ENCODE measurements around the gene COG7. TPM values are rescaled to one million over a fixed set of nuclear protein-coding genes. Genes with fewer than 3 reads are reported as not detected.

COG7 gene
- total RNA-seq, 1 donor from 2014 or later = 12.5 TPM

DNA sequence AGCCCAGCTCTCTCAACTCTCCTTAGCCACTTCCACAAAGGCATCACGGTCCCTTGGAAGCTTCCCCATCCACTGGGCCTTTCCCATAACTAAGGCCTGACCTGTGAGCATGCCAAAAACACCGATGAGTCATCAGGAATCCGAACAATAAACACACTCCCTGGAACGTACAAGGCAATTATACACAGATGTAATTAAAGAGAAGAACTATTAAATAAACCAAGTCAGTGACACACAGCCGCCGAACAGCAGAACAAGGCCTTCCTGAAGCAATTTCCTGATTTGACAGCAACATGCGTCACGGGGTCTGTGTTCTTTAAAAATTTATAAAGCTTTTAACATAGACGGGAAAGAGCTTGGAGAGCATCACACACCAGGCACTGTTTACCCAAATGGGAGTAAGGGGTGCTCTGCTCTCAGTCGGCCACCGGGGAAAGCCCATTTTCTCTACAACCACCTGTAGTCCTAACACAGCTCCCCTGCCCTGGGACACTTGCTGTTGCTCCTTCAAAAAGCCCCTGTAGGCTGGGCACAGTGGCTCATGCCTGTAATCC, 29.4 kb downstream of the COG7 start:
- peaks cover 0 to 6% (median 2%) of the 10 kb centered on the region in 3 donors for H3K36me3 ChIP-seq (ENCODE audit: control insufficient read depth in 3 of 3, insufficient read depth in 3 of 3, low read length in 3 of 3)
- H3K9me3 ChIP-seq (ENCODE audit: control insufficient read depth in 3 of 3, low read length in 3 of 3) = no peaks in the 10 kb centered on the region
- peaks cover 4 to 11% (median 9%) of the 10 kb centered on the region in 3 donors for H3K4me1 ChIP-seq (ENCODE audit: control insufficient read depth in 3 of 3, insufficient read depth in 3 of 3, low read length in 3 of 3)
- peak overlapping the region; percentile 72 for H3K27ac ChIP-seq (ENCODE audit: low read depth, low read length)
- H3K27me3 ChIP-seq (ENCODE audit: control insufficient read depth in 3 of 3, insufficient read depth in 3 of 3, low read length in 3 of 3) = no peaks in the 10 kb centered on the region
- H3K4me3 ChIP-seq (ENCODE audit: low read length in 3 of 3) = no peak overlapping the region
- no peak overlapping the region for H3K9ac ChIP-seq (ENCODE audit: low read depth in 1 of 3, low read length in 3 of 3)

GRCh38 chr16:23420011-23420410, 33.0 kb downstream of the COG7 start:
- Histone ChIP-seq H3K27me3 (ENCODE audit: control insufficient read depth in 3 of 3, insufficient read depth in 3 of 3, low read length in 3 of 3) (no peaks in the 10 kb centered on the region), H3K36me3 (ENCODE audit: control insufficient read depth in 3 of 3, insufficient read depth in 3 of 3, low read length in 3 of 3) (peaks cover 11 to 27% (median 17%) of the 10 kb centered on the region in 3 donors), H3K4me3 (ENCODE audit: low read length in 3 of 3) (no peak overlapping the region), H3K27ac (ENCODE audit: low read depth, low read length) (no peak overlapping the region), H3K9ac (ENCODE audit: low read depth in 1 of 3, low read length in 3 of 3) (no peak overlapping the region), H3K4me1 (ENCODE audit: control insufficient read depth in 3 of 3, insufficient read depth in 3 of 3, low read length in 3 of 3) (peaks cover 14 to 19% (median 16%) of the 10 kb centered on the region in 3 donors), H3K9me3 (ENCODE audit: control insufficient read depth in 3 of 3, low read length in 3 of 3) (no peaks in the 10 kb centered on the region)

GRCh38 chr16:23416816-23417215, 36.2 kb downstream of the COG7 start:
- H3K36me3 ChIP-seq (ENCODE audit: control insufficient read depth in 3 of 3, insufficient read depth in 3 of 3, low read length in 3 of 3) = peaks cover 14 to 44% (median 29%) of the 10 kb centered on the region in 3 donors
- H3K27ac ChIP-seq (ENCODE audit: low read depth, low read length) = no peak overlapping the region
- no peaks in the 10 kb centered on the region for H3K9me3 ChIP-seq (ENCODE audit: control insufficient read depth in 3 of 3, low read length in 3 of 3)
- H3K9ac ChIP-seq (ENCODE audit: low read depth in 1 of 3, low read length in 3 of 3) = no peak overlapping the region
- peaks cover 12 to 16% (median 16%) of the 10 kb centered on the region in 3 donors for H3K4me1 ChIP-seq (ENCODE audit: control insufficient read depth in 3 of 3, insufficient read depth in 3 of 3, low read length in 3 of 3)
- no peak overlapping the region for H3K4me3 ChIP-seq (ENCODE audit: low read length in 3 of 3)
- no peaks in the 10 kb centered on the region for H3K27me3 ChIP-seq (ENCODE audit: control insufficient read depth in 3 of 3, insufficient read depth in 3 of 3, low read length in 3 of 3)

DNA sequence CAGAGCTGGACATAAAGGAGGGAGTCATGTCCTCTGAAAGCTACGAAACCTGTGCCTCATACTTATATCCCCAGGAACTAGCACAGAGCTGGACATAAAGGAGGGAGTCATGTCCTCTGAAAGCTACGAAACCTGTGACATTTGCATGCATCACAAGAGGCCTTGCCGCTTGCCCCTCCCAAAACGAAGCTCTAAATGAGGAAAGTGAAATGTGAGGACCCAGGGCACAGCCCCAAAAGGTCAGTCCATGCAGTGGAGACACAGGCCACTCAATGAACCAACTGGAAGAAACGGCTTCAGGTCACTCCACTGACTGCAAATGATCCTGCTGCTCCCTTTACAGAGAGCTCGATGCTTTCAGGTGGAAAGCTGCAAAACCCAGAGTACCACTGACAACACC, 38.3 kb downstream of the COG7 start:
- Histone ChIP-seq H3K27ac (ENCODE audit: low read depth, low read length) (no peak overlapping the region), H3K36me3 (ENCODE audit: control insufficient read depth in 3 of 3, insufficient read depth in 3 of 3, low read length in 3 of 3) (peaks cover 22 to 58% (median 38%) of the 10 kb centered on the region in 3 donors), H3K27me3 (ENCODE audit: control insufficient read depth in 3 of 3, insufficient read depth in 3 of 3, low read length in 3 of 3) (no peaks in the 10 kb centered on the region), H3K9ac (ENCODE audit: low read depth in 1 of 3, low read length in 3 of 3) (peak overlapping the region in 1 of 3 donors; percentile 60), H3K4me3 (ENCODE audit: low read length in 3 of 3) (peak overlapping the region in 1 of 3 donors; percentile 23), H3K4me1 (ENCODE audit: control insufficient read depth in 3 of 3, insufficient read depth in 3 of 3, low read length in 3 of 3) (peaks cover 12 to 16% (median 16%) of the 10 kb centered on the region in 3 donors), H3K9me3 (ENCODE audit: control insufficient read depth in 3 of 3, low read length in 3 of 3) (no peaks in the 10 kb centered on the region)

DNA sequence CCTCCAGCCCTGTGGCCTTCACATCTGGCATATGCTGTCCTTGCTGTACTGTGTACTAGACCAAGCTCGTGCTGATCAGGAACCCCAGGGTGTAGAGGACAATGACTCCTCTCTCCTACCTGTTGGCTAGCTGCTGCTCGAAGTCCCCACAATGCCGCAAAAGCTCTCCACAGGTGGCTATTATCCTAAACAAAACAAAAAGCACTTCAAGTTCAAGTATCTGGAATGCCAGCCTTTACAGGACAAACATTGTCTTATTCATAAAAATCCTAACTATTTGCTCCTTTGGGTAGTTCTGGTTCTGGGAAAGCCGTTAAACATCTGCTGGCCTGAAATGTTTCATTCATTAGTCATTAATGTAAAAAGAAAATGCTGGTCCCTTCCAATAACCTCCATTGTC, 42.8 kb downstream of the COG7 start:
- Histone ChIP-seq H3K36me3 (ENCODE audit: control insufficient read depth in 3 of 3, insufficient read depth in 3 of 3, low read length in 3 of 3) (peaks cover 24 to 66% (median 43%) of the 10 kb centered on the region in 3 donors), H3K9me3 (ENCODE audit: control insufficient read depth in 3 of 3, low read length in 3 of 3) (no peaks in the 10 kb centered on the region), H3K9ac (ENCODE audit: low read depth in 1 of 3, low read length in 3 of 3) (no peak overlapping the region), H3K4me1 (ENCODE audit: control insufficient read depth in 3 of 3, insufficient read depth in 3 of 3, low read length in 3 of 3) (peaks cover 8 to 10% (median 10%) of the 10 kb centered on the region in 3 donors), H3K27ac (ENCODE audit: low read depth, low read length) (no peak overlapping the region), H3K27me3 (ENCODE audit: control insufficient read depth in 3 of 3, insufficient read depth in 3 of 3, low read length in 3 of 3) (no peaks in the 10 kb centered on the region), H3K4me3 (ENCODE audit: low read length in 3 of 3) (no peak overlapping the region)

DNA sequence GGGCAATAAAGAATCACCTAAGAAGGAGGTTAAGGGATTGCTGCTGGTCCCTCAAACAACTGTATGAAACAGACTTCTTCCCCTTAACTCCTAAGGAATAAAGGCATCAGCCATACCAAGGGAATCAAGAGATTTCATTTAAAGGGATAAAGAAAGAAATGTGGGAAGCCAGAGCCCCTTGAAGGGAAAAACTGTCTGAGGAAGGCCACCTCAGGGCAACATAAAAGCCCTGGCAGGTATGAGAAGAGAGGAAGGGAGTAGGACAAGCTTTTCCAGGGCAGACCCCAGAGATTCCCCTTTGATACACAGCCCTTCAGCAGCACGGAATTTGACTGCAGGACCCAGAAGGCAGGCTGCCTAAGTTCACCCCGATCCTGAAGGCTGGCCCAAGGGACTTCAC, 43.5 kb downstream of the COG7 start:
- peaks cover 4 to 5% (median 4%) of the 10 kb centered on the region in 3 donors for H3K4me1 ChIP-seq (ENCODE audit: control insufficient read depth in 3 of 3, insufficient read depth in 3 of 3, low read length in 3 of 3)
- H3K9me3 ChIP-seq (ENCODE audit: control insufficient read depth in 3 of 3, low read length in 3 of 3) = no peaks in the 10 kb centered on the region
- peaks cover 30 to 69% (median 49%) of the 10 kb centered on the region in 3 donors for H3K36me3 ChIP-seq (ENCODE audit: control insufficient read depth in 3 of 3, insufficient read depth in 3 of 3, low read length in 3 of 3)
- no peaks in the 10 kb centered on the region for H3K27me3 ChIP-seq (ENCODE audit: control insufficient read depth in 3 of 3, insufficient read depth in 3 of 3, low read length in 3 of 3)
- H3K4me3 ChIP-seq (ENCODE audit: low read length in 3 of 3) = no peak overlapping the region
- H3K9ac ChIP-seq (ENCODE audit: low read depth in 1 of 3, low read length in 3 of 3) = no peak overlapping the region
- no peak overlapping the region for H3K27ac ChIP-seq (ENCODE audit: low read depth, low read length)

DNA sequence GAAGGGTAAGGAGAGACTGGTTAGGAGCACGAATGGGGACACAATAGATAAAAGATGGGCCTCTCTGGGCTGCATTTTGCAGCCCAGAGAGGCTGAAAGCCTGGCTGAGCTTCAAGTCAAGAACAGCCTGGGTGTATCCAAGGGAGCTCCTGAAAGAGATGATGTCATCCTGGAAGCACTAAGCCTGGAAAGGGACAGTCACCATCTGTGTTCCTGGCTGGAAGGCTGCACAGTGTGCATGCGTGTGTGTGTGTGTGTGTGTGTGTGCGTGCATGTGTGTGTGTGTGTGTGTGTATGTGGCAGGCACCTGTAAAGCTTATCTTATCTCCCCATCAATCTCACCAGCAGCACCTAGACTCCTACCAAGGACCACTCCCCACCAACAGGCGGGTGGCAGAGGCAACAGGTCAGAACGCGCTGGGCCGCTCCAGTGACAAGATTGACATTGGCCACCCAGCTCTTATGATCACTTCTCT, 44.1 kb downstream of the COG7 start:
- Histone ChIP-seq H3K27ac (ENCODE audit: low read depth, low read length) (no peak overlapping the region), H3K36me3 (ENCODE audit: control insufficient read depth in 3 of 3, insufficient read depth in 3 of 3, low read length in 3 of 3) (peaks cover 30 to 67% (median 46%) of the 10 kb centered on the region in 3 donors), H3K4me1 (ENCODE audit: control insufficient read depth in 3 of 3, insufficient read depth in 3 of 3, low read length in 3 of 3) (peaks cover 0 to 4% (median 0%) of the 10 kb centered on the region in 3 donors), H3K9me3 (ENCODE audit: control insufficient read depth in 3 of 3, low read length in 3 of 3) (no peaks in the 10 kb centered on the region), H3K4me3 (ENCODE audit: low read length in 3 of 3) (no peak overlapping the region), H3K9ac (ENCODE audit: low read depth in 1 of 3, low read length in 3 of 3) (no peak overlapping the region), H3K27me3 (ENCODE audit: control insufficient read depth in 3 of 3, insufficient read depth in 3 of 3, low read length in 3 of 3) (no peaks in the 10 kb centered on the region)

DNA sequence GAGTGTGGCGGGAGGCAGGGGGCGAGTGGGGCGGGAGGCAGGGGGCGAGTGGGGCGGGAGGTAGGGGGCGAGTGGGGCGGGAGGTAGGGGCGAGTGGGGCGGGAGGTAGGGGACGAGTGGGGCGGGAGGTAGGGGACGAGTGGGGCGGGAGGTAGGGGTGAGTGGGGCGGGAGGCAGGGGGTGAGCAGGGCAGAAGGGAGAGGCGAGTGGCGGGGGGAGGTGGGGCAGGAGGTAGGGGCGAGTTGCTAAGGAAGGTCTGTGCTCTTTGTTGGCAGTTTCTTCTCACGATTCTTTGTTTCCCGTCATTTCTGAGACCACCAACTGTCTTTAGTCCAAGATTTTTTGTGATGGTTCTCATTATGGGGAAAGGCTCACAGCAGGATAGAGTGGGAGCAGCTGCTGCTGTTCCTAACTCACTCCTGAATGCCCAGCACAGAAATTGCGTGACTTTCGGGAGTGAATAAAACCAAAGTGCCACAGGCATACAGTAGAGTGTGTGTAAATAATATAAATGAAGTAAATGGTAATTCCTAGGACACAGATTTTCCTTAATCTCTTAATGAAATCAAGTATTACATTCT, 44.7 kb downstream of the COG7 start:
- Histone ChIP-seq H3K4me1 (ENCODE audit: control insufficient read depth in 3 of 3, insufficient read depth in 3 of 3, low read length in 3 of 3) (peaks cover 0 to 4% (median 0%) of the 10 kb centered on the region in 3 donors), H3K4me3 (ENCODE audit: low read length in 3 of 3) (no peak overlapping the region), H3K27me3 (ENCODE audit: control insufficient read depth in 3 of 3, insufficient read depth in 3 of 3, low read length in 3 of 3) (no peaks in the 10 kb centered on the region), H3K27ac (ENCODE audit: low read depth, low read length) (no peak overlapping the region), H3K9me3 (ENCODE audit: control insufficient read depth in 3 of 3, low read length in 3 of 3) (no peaks in the 10 kb centered on the region), H3K36me3 (ENCODE audit: control insufficient read depth in 3 of 3, insufficient read depth in 3 of 3, low read length in 3 of 3) (peaks cover 34 to 68% (median 41%) of the 10 kb centered on the region in 3 donors), H3K9ac (ENCODE audit: low read depth in 1 of 3, low read length in 3 of 3) (no peak overlapping the region)

GRCh38 chr16:23407436-23408127, 45.4 kb downstream of the COG7 start:
- Histone ChIP-seq H3K4me1 (ENCODE audit: control insufficient read depth in 3 of 3, insufficient read depth in 3 of 3, low read length in 3 of 3) (peaks cover 0 to 4% (median 0%) of the 10 kb centered on the region in 3 donors), H3K36me3 (ENCODE audit: control insufficient read depth in 3 of 3, insufficient read depth in 3 of 3, low read length in 3 of 3) (peaks cover 40 to 69% (median 41%) of the 10 kb centered on the region in 3 donors), H3K27ac (ENCODE audit: low read depth, low read length) (no peak overlapping the region)

More at GRCh38 chr16:23407436-23408127, 45.4 kb downstream of the COG7 start:
- Histone ChIP-seq H3K27me3 (ENCODE audit: control insufficient read depth in 3 of 3, insufficient read depth in 3 of 3, low read length in 3 of 3) (no peaks in the 10 kb centered on the region), H3K9me3 (ENCODE audit: control insufficient read depth in 3 of 3, low read length in 3 of 3) (no peaks in the 10 kb centered on the region), H3K4me3 (ENCODE audit: low read length in 3 of 3) (no peak overlapping the region), H3K9ac (ENCODE audit: low read depth in 1 of 3, low read length in 3 of 3) (no peak overlapping the region)
